ENCODE data around the gene OAF.

DNA sequence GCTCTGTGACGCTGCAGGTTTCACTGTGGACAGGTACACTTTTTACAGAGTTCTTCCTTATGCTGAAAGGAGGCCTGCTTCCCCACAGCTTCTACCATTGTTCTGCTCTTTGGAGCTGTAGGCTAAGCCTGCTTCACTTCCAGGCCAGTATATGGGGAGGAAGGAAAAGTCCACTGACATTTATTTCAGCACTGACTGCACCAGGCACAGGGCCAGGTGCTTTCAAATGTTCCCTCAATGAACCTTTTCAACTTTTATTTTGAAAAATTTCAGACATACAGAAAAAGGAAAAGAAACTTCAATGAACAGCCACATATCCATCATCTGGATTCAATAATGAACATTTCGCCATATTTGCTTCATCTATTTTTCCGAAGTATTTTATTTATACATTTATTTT lies 51.1 kb downstream of the OAF start:
- TF ChIP-seq, protein P1, sequence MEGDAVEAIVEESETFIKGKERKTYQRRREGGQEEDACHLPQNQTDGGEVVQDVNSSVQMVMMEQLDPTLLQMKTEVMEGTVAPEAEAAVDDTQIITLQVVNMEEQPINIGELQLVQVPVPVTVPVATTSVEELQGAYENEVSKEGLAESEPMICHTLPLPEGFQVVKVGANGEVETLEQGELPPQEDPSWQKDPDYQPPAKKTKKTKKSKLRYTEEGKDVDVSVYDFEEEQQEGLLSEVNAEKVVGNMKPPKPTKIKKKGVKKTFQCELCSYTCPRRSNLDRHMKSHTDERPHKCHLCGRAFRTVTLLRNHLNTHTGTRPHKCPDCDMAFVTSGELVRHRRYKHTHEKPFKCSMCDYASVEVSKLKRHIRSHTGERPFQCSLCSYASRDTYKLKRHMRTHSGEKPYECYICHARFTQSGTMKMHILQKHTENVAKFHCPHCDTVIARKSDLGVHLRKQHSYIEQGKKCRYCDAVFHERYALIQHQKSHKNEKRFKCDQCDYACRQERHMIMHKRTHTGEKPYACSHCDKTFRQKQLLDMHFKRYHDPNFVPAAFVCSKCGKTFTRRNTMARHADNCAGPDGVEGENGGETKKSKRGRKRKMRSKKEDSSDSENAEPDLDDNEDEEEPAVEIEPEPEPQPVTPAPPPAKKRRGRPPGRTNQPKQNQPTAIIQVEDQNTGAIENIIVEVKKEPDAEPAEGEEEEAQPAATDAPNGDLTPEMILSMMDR (IDR thresholded peaks at IDR 0.05; ENCODE audit: low read depth, low read length, poor library complexity, severe bottlenecking): no peak
- no peak for TF ChIP-seq EZH2phosphoT487 (IDR thresholded peaks at IDR 0.05; ENCODE audit: borderline replicate concordance, low read length)

Measured in DOHH2 (cell line).